Upper lobe of right lung (tissue), 1 donor: ENCODE measurements around the gene TMTC4. TPM values are rescaled to one million over a fixed set of nuclear protein-coding genes. Genes with fewer than 3 reads are reported as not detected.

Experiments
- ATAC-seq: fragments of 200-7000 bp; cut with Tn5 transposase; one replicate; pipeline ENCODE4 v1.9.1; 2020; ENCODE audit warnings: mild to moderate bottlenecking, moderate library complexity
- DNase-seq: peaks from one replicate; pipeline ENCODE4 v3.0.0-alpha.2; 2020
- H3K27ac ChIP-seq: fragments of 200-600 bp; one replicate; pipeline ENCODE4 v1.8.0; 2022
- H3K27me3 ChIP-seq: fragments of 200-600 bp; one replicate; pipeline ENCODE4 v1.8.0; 2022; ENCODE audit warnings: mild to moderate bottlenecking
- H3K36me3 ChIP-seq: fragments of 200-600 bp; one replicate; pipeline ENCODE4 v1.8.0; 2022
- H3K4me1 ChIP-seq: fragments of 200-600 bp; one replicate; pipeline ENCODE4 v1.8.0; 2022
- H3K4me3 ChIP-seq: fragments of 200-600 bp; one replicate; pipeline ENCODE4 v1.8.0; 2022; ENCODE audit warnings: mild to moderate bottlenecking
- H3K9me3 ChIP-seq: fragments of 200-600 bp; one replicate; pipeline ENCODE4 v1.8.0; 2022
- CTCF ChIP-seq: fragments of 200-600 bp; IDR thresholded peaks from one replicate; pipeline ENCODE4 v1.8.0; 2022; ENCODE audit warnings: antibody characterized with exemption
- intact Hi-C: fragments of 100-400 bp; cut with DNase I; formaldehyde crosslinking; loops from one replicate; pipeline ENCODE4 v1.11.0; 2022
- total RNA-seq: library from RNA; stranded (reverse); fragmentation: NEBNext Ultra II Directional; extraction: Animal tissue kit (Norgen Biotek cat#: 25700); gene quantifications from one replicate; pipeline ENCODE4 v1.2.1, GENCODE V29; 2021
- donor health status: DM: no; HTN: yes; CAD: no; lungs with severe emphysema.

The TMTC4 gene
- total RNA-seq, 1 donor from 2014 or later: 17.5 TPM

- DNase-seq (no peak), ATAC-seq (no peak)
- H3K27me3 ChIP-seq: no peaks in the 10 kb centered on the region
- no peaks in the 10 kb centered on the region for H3K9me3 ChIP-seq
- H3K4me3 ChIP-seq: no peak overlapping the region
- no peak overlapping the region for H3K27ac ChIP-seq
- H3K4me1 ChIP-seq: no peaks in the 10 kb centered on the region
- intact Hi-C loops: no loop called here
- peaks cover 55% of the 10 kb centered on the region for H3K36me3 ChIP-seq
- no peak for TF ChIP-seq CTCF
Observed at GRCh38 chr13:100634696-100635095, 39.9 kb downstream of the TMTC4 start.

- intact Hi-C loops: no loop called here
- peak; percentile 86 for ATAC-seq
Observed at GRCh38 chr13:100633461-100633860, 41.1 kb downstream of the TMTC4 start.

GRCh38 chr13:100630555-100630954 lies 44.0 kb downstream of the TMTC4 start:
- intact Hi-C loops: no loop called here

More at GRCh38 chr13:100633461-100633860, 41.1 kb downstream of the TMTC4 start:
- Histone ChIP-seq H3K9me3 (no peaks in the 10 kb centered on the region), H3K4me3 (no peak overlapping the region), H3K27me3 (no peaks in the 10 kb centered on the region), H3K27ac (no peak overlapping the region), H3K36me3 (peaks cover 59% of the 10 kb centered on the region), H3K4me1 (no peaks in the 10 kb centered on the region)
- TF ChIP-seq CTCF: no peak
- no peak for DNase-seq

GRCh38 chr13:100627120-100627519 lies 47.5 kb downstream of the TMTC4 start:
- no peak for ATAC-seq
- Histone ChIP-seq H3K4me1 (no peaks in the 10 kb centered on the region), H3K27me3 (no peaks in the 10 kb centered on the region), H3K9me3 (no peaks in the 10 kb centered on the region), H3K4me3 (no peak overlapping the region), H3K36me3 (peaks cover 40% of the 10 kb centered on the region), H3K27ac (no peak overlapping the region)
- no peak for TF ChIP-seq CTCF
- intact Hi-C loops: no loop called here
- no peak for DNase-seq

More at GRCh38 chr13:100630555-100630954, 44.0 kb downstream of the TMTC4 start:
- TF ChIP-seq CTCF: no peak
- DNase-seq (no peak), ATAC-seq (no peak)
- no peaks in the 10 kb centered on the region for H3K9me3 ChIP-seq
- no peaks in the 10 kb centered on the region for H3K27me3 ChIP-seq
- no peak overlapping the region for H3K27ac ChIP-seq
- no peak overlapping the region for H3K4me3 ChIP-seq
- no peaks in the 10 kb centered on the region for H3K4me1 ChIP-seq
- H3K36me3 ChIP-seq: peaks cover 42% of the 10 kb centered on the region

GRCh38 chr13:100625447-100625846 lies 49.1 kb downstream of the TMTC4 start:
- TF ChIP-seq CTCF: no peak
- no peak for DNase-seq
- H3K9me3 ChIP-seq: no peaks in the 10 kb centered on the region
- no peak for ATAC-seq
- H3K4me3 ChIP-seq: no peak overlapping the region
- no peaks in the 10 kb centered on the region for H3K27me3 ChIP-seq
- no peaks in the 10 kb centered on the region for H3K4me1 ChIP-seq
- no peak overlapping the region for H3K27ac ChIP-seq
- H3K36me3 ChIP-seq: peaks cover 31% of the 10 kb centered on the region
- intact Hi-C loops: no loop called here

- no peak for ATAC-seq
- H3K4me1 ChIP-seq: no peaks in the 10 kb centered on the region
Observed at GRCh38 chr13:100620792-100621191, 53.8 kb downstream of the TMTC4 start.

More at GRCh38 chr13:100620792-100621191, 53.8 kb downstream of the TMTC4 start:
- no peak overlapping the region for H3K4me3 ChIP-seq
- no peak for DNase-seq
- peaks cover 17% of the 10 kb centered on the region for H3K36me3 ChIP-seq
- H3K27ac ChIP-seq: no peak overlapping the region
- TF ChIP-seq CTCF: no peak
- intact Hi-C loops: no loop called here
- H3K27me3 ChIP-seq: no peaks in the 10 kb centered on the region
- H3K9me3 ChIP-seq: no peaks in the 10 kb centered on the region
